ENCODE measurements around the gene PCDHB15. TPM values are rescaled to one million over a fixed set of nuclear protein-coding genes. Genes with fewer than 3 reads are reported as not detected.
"Not testable (repeated sequence)": the region's sequence is repeated elsewhere in the genome, so short reads cannot be mapped to it uniquely, and the experiment has no call there.

PCDHB15 gene
- total RNA-seq, 1 donor from 2014 or later: 7.8 TPM

DNA sequence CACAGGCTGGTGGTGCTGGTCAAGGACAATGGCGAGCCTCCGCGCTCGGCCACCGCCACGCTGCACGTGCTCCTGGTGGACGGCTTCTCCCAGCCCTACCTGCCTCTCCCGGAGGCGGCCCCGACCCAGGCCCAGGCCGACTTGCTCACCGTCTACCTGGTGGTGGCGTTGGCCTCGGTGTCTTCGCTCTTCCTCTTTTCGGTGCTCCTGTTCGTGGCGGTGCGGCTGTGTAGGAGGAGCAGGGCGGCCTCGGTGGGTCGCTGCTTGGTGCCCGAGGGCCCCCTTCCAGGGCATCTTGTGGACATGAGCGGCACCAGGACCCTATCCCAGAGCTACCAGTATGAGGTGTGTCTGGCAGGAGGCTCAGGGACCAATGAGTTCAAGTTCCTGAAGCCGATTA, 29.2 kb upstream of the PCDHB15 start:
- H3K4me1 Mint-ChIP-seq; H4K20me1 ChIP-seq (ENCODE audit: low read depth); H3K4me3 Mint-ChIP-seq; H3F3A ChIP-seq (ENCODE audit: low read depth); H3K27me3 ChIP-seq; H3K27ac ChIP-seq; H2AFZ ChIP-seq (replicated peaks); H3K36me3 ChIP-seq; H3K4me2 ChIP-seq; H3K79me2 ChIP-seq (ENCODE audit: low read depth); H3K27me3 Mint-ChIP-seq (ENCODE audit: insufficient read depth, low read depth); H3K36me3 Mint-ChIP-seq; H3K27ac Mint-ChIP-seq; H3K9me3 ChIP-seq (ENCODE audit: low read depth); H3K4me3 ChIP-seq; H3K4me1 ChIP-seq; DNase-seq (ENCODE audit: low spot score); H3K9ac ChIP-seq: not testable (repeated sequence)
- H3K9me3 Mint-ChIP-seq: peaks cover 39% of the 10 kb centered on the region

DNA sequence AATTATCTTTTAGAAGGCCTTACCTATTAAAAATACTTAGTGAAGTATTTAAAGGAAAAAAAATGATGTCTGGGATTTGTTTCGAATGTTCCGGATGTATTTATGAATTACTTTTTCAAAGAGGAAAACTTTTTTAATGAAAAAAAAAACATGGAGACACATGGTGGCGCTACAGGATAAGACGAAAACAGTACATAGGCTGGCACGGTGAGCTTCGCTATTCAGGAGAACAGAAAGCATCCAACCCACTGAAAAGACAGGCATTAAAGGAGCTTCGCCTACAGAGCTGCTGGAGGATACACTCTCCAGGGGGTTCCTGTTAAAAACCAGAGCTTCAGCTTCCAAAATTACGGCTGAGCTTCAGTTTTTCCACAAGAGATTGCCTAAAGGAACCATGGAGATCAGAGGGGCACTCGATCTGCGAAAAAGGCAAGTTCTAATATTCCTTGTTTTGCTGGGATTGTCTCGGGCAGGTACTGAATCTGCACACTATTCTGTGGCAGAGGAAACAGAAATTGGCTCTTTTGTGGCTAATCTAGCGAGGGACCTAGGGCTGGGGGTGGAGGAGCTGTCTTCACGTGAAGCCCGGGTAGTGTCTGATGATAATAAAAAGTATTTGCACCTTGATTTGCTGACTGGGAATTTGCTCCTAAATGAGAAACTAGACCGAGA, 21.9 kb upstream of the PCDHB15 start, which contains the start of gene PCDHB14:
Gene PCDHB14 (plus strand): TSS at position 232 of the 672 bp plus-strand sequence. CDS start 163 bp downstream, at position 395.
- Histone ChIP-seq H3K27ac (no peak within 1 kb of the TSS), H3K4me3 (peak within 1 kb of the TSS; percentile 39)
- DNase-seq (ENCODE audit: low spot score): peak; percentile 85

DNA sequence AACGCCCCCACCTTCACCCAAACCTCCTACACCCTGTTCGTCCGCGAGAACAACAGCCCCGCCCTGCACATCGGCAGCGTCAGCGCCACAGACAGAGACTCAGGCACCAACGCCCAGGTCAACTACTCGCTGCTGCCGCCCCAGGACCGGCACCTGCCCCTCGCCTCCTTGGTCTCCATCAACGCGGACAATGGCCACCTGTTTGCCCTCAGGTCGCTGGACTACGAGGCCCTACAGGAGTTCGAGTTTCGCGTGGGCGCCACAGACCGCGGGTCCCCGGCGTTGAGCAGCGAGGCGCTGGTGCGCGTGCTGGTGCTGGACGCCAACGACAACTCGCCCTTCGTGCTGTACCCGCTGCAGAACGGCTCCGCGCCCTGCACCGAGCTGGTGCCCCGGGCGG, 20.4 kb upstream of the PCDHB15 start:
- not testable (repeated sequence) for H3K27me3 ChIP-seq; H3K36me3 Mint-ChIP-seq; H3K27ac ChIP-seq; H3K4me3 ChIP-seq; H3K27me3 Mint-ChIP-seq (ENCODE audit: insufficient read depth, low read depth); DNase-seq (ENCODE audit: low spot score); H3K4me1 Mint-ChIP-seq; H3K4me3 Mint-ChIP-seq; H3K9ac ChIP-seq; H3K36me3 ChIP-seq; H3K4me2 ChIP-seq; H3F3A ChIP-seq (ENCODE audit: low read depth); H3K9me3 ChIP-seq (ENCODE audit: low read depth); H3K79me2 ChIP-seq (ENCODE audit: low read depth); H3K27ac Mint-ChIP-seq; H3K4me1 ChIP-seq; H4K20me1 ChIP-seq (ENCODE audit: low read depth); H2AFZ ChIP-seq (replicated peaks)
- H3K9me3 Mint-ChIP-seq: peaks cover 29% of the 10 kb centered on the region

More for the DNA sequence above, 21.9 kb upstream of the PCDHB15 start, which contains the start of gene PCDHB14:
- peaks cover 28% of the 10 kb centered on the region for H3K9me3 Mint-ChIP-seq
- H3K27ac Mint-ChIP-seq: peak within 1 kb of the TSS; percentile 39
- Histone ChIP-seq H3K4me2 (peak within 1 kb of the TSS; percentile 67), H3K36me3 (peaks cover 6% of the 10 kb centered on the region), H4K20me1 (ENCODE audit: low read depth) (no peaks in the 10 kb centered on the region), H3K79me2 (ENCODE audit: low read depth) (no peaks in the 10 kb centered on the region), H3K9me3 (ENCODE audit: low read depth) (no peaks in the 10 kb centered on the region), H3F3A (ENCODE audit: low read depth) (no peaks in the 10 kb centered on the region), H3K27me3 (no peaks in the 10 kb centered on the region), H3K9ac (no peak within 1 kb of the TSS), H3K4me1 (no peaks in the 10 kb centered on the region), H2AFZ (replicated peaks) (peak within 1 kb of the TSS; percentile 77)
- peaks cover 5% of the 10 kb centered on the region for H3K4me1 Mint-ChIP-seq
- H3K36me3 Mint-ChIP-seq: peaks cover 6% of the 10 kb centered on the region
- no peak for TF ChIP-seq EZH2 (IDR thresholded peaks at IDR 0.05)
- TF ChIP-seq, protein P1, sequence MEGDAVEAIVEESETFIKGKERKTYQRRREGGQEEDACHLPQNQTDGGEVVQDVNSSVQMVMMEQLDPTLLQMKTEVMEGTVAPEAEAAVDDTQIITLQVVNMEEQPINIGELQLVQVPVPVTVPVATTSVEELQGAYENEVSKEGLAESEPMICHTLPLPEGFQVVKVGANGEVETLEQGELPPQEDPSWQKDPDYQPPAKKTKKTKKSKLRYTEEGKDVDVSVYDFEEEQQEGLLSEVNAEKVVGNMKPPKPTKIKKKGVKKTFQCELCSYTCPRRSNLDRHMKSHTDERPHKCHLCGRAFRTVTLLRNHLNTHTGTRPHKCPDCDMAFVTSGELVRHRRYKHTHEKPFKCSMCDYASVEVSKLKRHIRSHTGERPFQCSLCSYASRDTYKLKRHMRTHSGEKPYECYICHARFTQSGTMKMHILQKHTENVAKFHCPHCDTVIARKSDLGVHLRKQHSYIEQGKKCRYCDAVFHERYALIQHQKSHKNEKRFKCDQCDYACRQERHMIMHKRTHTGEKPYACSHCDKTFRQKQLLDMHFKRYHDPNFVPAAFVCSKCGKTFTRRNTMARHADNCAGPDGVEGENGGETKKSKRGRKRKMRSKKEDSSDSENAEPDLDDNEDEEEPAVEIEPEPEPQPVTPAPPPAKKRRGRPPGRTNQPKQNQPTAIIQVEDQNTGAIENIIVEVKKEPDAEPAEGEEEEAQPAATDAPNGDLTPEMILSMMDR (IDR thresholded peaks at IDR 0.05): peak; percentile 74
- peak within 1 kb of the TSS; percentile 78 for H3K4me3 Mint-ChIP-seq
- H3K27me3 Mint-ChIP-seq (ENCODE audit: insufficient read depth, low read depth): peaks cover 2% of the 10 kb centered on the region

DNA sequence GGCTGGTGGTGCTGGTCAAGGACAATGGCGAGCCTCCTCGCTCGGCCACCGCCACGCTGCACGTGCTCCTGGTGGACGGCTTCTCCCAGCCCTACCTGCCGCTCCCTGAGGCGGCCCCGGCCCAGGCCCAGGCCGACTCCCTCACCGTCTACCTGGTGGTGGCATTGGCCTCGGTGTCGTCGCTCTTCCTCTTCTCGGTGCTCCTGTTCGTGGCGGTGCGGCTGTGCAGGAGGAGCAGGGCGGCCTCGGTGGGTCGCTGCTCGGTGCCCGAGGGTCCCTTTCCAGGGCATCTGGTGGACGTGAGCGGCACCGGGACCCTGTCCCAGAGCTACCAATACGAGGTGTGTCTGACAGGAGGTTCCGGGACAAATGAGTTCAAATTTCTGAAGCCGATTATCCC, 19.8 kb upstream of the PCDHB15 start:
- H3F3A ChIP-seq (ENCODE audit: low read depth); H3K9me3 ChIP-seq (ENCODE audit: low read depth); H3K4me3 ChIP-seq; DNase-seq (ENCODE audit: low spot score); H3K9ac ChIP-seq; H3K36me3 ChIP-seq; H3K27ac Mint-ChIP-seq; H3K4me3 Mint-ChIP-seq; H3K36me3 Mint-ChIP-seq; H4K20me1 ChIP-seq (ENCODE audit: low read depth); H3K4me1 Mint-ChIP-seq; H3K27me3 Mint-ChIP-seq (ENCODE audit: insufficient read depth, low read depth); H2AFZ ChIP-seq (replicated peaks); H3K4me2 ChIP-seq; H3K27ac ChIP-seq; H3K27me3 ChIP-seq; H3K4me1 ChIP-seq; H3K79me2 ChIP-seq (ENCODE audit: low read depth): not testable (repeated sequence)
- H3K9me3 Mint-ChIP-seq: peaks cover 29% of the 10 kb centered on the region

DNA sequence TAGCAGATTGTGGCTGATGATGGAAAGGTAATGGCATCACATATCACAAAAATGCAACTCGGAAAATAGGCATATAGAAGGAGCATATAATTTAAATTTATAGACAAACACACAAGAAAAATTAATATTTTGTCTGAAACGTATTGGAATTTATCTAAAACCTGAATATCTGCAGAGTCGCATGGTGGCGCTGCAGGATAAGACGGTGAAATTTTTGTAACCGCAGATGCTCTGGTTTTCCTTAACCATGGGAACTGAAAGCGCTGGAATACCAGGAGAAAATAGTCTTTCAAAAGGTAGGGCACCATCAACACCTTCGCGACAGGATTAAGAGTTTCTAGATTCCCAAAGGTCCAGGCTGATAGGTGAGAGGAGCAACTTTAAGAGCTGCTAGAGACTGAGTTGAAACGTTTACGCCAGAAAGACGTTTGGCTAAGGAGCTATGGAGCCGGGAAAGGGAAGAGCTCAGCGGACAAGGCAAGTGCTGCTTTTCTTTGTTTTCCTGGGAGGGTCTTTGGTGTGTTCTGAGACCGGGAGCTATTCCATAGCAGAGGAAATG, 11.0 kb upstream of the PCDHB15 start:
- Histone ChIP-seq H3K9ac (no peak overlapping the region), H3K36me3 (no peaks in the 10 kb centered on the region), H4K20me1 (ENCODE audit: low read depth) (no peaks in the 10 kb centered on the region), H3K27ac (no peak overlapping the region), H3K27me3 (no peaks in the 10 kb centered on the region), H3K79me2 (ENCODE audit: low read depth) (no peaks in the 10 kb centered on the region), H3F3A (ENCODE audit: low read depth) (no peaks in the 10 kb centered on the region), H3K9me3 (ENCODE audit: low read depth) (peaks cover 16% of the 10 kb centered on the region), H2AFZ (replicated peaks) (no peak overlapping the region), H3K4me1 (no peaks in the 10 kb centered on the region), H3K4me3 (no peak overlapping the region), H3K4me2 (no peak overlapping the region)
- Mint-ChIP-seq H3K27me3 (ENCODE audit: insufficient read depth, low read depth) (peaks cover 2% of the 10 kb centered on the region), H3K27ac (no peak overlapping the region), H3K36me3 (peaks cover 5% of the 10 kb centered on the region), H3K9me3 (peaks cover 51% of the 10 kb centered on the region), H3K4me3 (no peak overlapping the region), H3K4me1 (no peaks in the 10 kb centered on the region)
- DNase-seq (ENCODE audit: low spot score): no peak
- TF ChIP-seq, protein P1 (IDR thresholded peaks at IDR 0.05): peak; percentile 11
- TF ChIP-seq EZH2phosphoT487 (IDR thresholded peaks at IDR 0.05): no peak

DNA sequence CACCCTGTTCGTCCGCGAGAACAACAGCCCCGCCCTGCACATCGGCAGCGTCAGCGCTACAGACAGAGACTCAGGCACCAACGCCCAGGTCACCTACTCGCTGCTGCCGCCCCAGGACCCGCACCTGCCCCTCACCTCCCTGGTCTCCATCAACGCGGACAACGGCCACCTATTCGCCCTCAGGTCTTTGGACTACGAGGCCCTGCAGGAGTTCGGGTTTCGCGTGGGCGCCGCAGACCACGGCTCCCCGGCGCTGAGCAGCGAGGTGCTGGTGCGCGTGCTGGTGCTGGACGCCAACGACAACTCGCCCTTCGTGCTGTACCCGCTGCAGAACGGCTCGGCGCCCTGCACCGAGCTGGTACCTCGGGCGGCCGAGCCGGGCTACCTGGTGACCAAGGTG, 9.3 kb upstream of the PCDHB15 start:
- H3K79me2 ChIP-seq (ENCODE audit: low read depth); H2AFZ ChIP-seq (replicated peaks); H3K36me3 Mint-ChIP-seq; H3K27ac ChIP-seq; H3K27me3 Mint-ChIP-seq (ENCODE audit: insufficient read depth, low read depth); H3K4me2 ChIP-seq; H3K4me3 Mint-ChIP-seq; H3K27me3 ChIP-seq; H4K20me1 ChIP-seq (ENCODE audit: low read depth); H3K9ac ChIP-seq; H3K4me1 Mint-ChIP-seq; H3K27ac Mint-ChIP-seq; H3F3A ChIP-seq (ENCODE audit: low read depth); H3K36me3 ChIP-seq; H3K4me3 ChIP-seq; DNase-seq (ENCODE audit: low spot score); H3K4me1 ChIP-seq: not testable (repeated sequence)
- H3K9me3 Mint-ChIP-seq: peaks cover 65% of the 10 kb centered on the region
- H3K9me3 ChIP-seq (ENCODE audit: low read depth): peaks cover 16% of the 10 kb centered on the region
